Lower leg skin (tissue), 3 donors: ENCODE measurements around the gene EPB41L2.

ENCODE experiments used
- CTCF ChIP-seq, 3 donors: fragments of 450-650 bp; IDR thresholded peaks; one replicate each; pipeline ENCODE4 v1.5.1; 2016; ENCODE audit warnings: antibody characterized with exemption in 3 of 3, mild to moderate bottlenecking in 3 of 3, moderate library complexity in 2 of 3
- POLR2A ChIP-seq, 2 donors: fragments of 450-650 bp; IDR thresholded peaks; one replicate each; pipeline ENCODE4 v1.6.1; 2016 to 2017; ENCODE audit warnings: antibody characterized with exemption in 2 of 2, mild to moderate bottlenecking in 1 of 2, moderate library complexity in 1 of 2

- TF ChIP-seq CTCF (IDR thresholded peaks at IDR 0.05) (no peak), POLR2A (IDR thresholded peaks at IDR 0.05) (no peak)
Observed at GRCh38 chr6:130831607-130832006, 231.4 kb downstream of the EPB41L2 start.
